Measurements from ENCODE around the gene ST8SIA6.

- TF ChIP-seq CTCF (IDR thresholded peaks at IDR 0.05; ENCODE audit: low read length) = no peak
- no peak for TF ChIP-seq EZH2phosphoT487 (IDR thresholded peaks at IDR 0.05; ENCODE audit: low read length)
Observed at GRCh38 chr10:17432723-17433122, 21.7 kb downstream of the ST8SIA6 start.

Measured in MM.1S (cell line).